Endothelial cell (in vitro differentiated cells): ENCODE measurements around the gene MYO7B. TPM values are rescaled to one million over a fixed set of nuclear protein-coding genes. Genes with fewer than 3 reads are reported as not detected.
A peak's percentile ranks its signal among the peaks of the same experiment; 100 is the strongest.

ENCODE experiments used
- DNase-seq: peaks from one replicate; pipeline ENCODE4 v3.0.0; 2021; ENCODE audit warnings: low spot score
- H3K27ac Mint-ChIP-seq: one replicate; pipeline ENCODE4 v1.8.0; 2021; ENCODE audit warnings: mixed read lengths, inconsistent platforms; ENCODE audit not compliant: unreplicated experiment
- H3K27me3 Mint-ChIP-seq: one replicate; pipeline ENCODE4 v1.8.0; 2021; ENCODE audit warnings: mild to moderate bottlenecking, moderate library complexity, mixed read lengths, inconsistent platforms; ENCODE audit not compliant: unreplicated experiment
- H3K36me3 Mint-ChIP-seq: one replicate; pipeline ENCODE4 v1.8.0; 2021; ENCODE audit warnings: mild to moderate bottlenecking, low read depth, mixed read lengths, inconsistent platforms; ENCODE audit not compliant: unreplicated experiment
- H3K4me1 Mint-ChIP-seq: one replicate; pipeline ENCODE4 v1.8.0; 2021; ENCODE audit warnings: mild to moderate bottlenecking, mixed read lengths, inconsistent platforms; ENCODE audit not compliant: unreplicated experiment
- H3K4me3 Mint-ChIP-seq: one replicate; pipeline ENCODE4 v1.8.0; 2021; ENCODE audit warnings: mild to moderate bottlenecking, mixed read lengths, inconsistent platforms; ENCODE audit not compliant: unreplicated experiment
- H3K9me3 Mint-ChIP-seq: one replicate; pipeline ENCODE4 v1.8.0; 2021; ENCODE audit warnings: mixed read lengths, inconsistent platforms; ENCODE audit not compliant: unreplicated experiment
- CTCF ChIP-seq: fragments of 200-600 bp; sonication (generic); IDR thresholded peaks from one replicate; pipeline ENCODE4 v1.5.0; 2021; ENCODE audit warnings: antibody characterized with exemption; ENCODE audit not compliant: unreplicated experiment
- total RNA-seq: library from RNA; stranded (reverse); fragmentation: NEBNext Ultra II Directional; extraction: Animal tissue kit (Norgen Biotek cat#: 25700); gene quantifications from one replicate; pipeline ENCODE4 v1.2.1, GENCODE V29; 2021; ENCODE audit not compliant: unreplicated experiment

Gene MYO7B
- total RNA-seq, 1 donor from 2014 or later: 0.90 TPM

- Mint-ChIP-seq H3K27me3 (peaks cover 12% of the 10 kb centered on the region), H3K9me3 (no peaks in the 10 kb centered on the region), H3K4me3 (no peak overlapping the region), H3K36me3 (peaks cover 9% of the 10 kb centered on the region), H3K4me1 (peaks cover 8% of the 10 kb centered on the region), H3K27ac (no peak overlapping the region)
- TF ChIP-seq CTCF: no peak
- no peak for DNase-seq
Observed at GRCh38 chr2:127644066-127645025, 108.9 kb downstream of the MYO7B start.

GRCh38 chr2:127645026-127645394, 109.5 kb downstream of the MYO7B start:
- Mint-ChIP-seq H3K4me1 (peaks cover 12% of the 10 kb centered on the region), H3K27me3 (peaks cover 12% of the 10 kb centered on the region), H3K27ac (peak overlapping the region; percentile 61), H3K36me3 (peaks cover 9% of the 10 kb centered on the region), H3K9me3 (no peaks in the 10 kb centered on the region), H3K4me3 (no peak overlapping the region)
- TF ChIP-seq CTCF: no peak
- DNase-seq: no peak

GRCh38 chr2:127645395-127646291, 110.2 kb downstream of the MYO7B start, which contains the start of gene GPR17:
Gene GPR17 (plus strand): TSS chr2:127646153. CDS start chr2:127650736, 4,583 bp downstream.
- Mint-ChIP-seq H3K4me3 (no peak within 1 kb of the TSS), H3K9me3 (no peaks in the 10 kb centered on the region), H3K27me3 (peaks cover 12% of the 10 kb centered on the region), H3K4me1 (peaks cover 12% of the 10 kb centered on the region), H3K27ac (peak within 1 kb of the TSS; percentile 61), H3K36me3 (peaks cover 9% of the 10 kb centered on the region)
- no peak for TF ChIP-seq CTCF
- DNase-seq: no peak

GRCh38 chr2:127646487-127647241, 111.2 kb downstream of the MYO7B start:
- H3K4me3 Mint-ChIP-seq: no peak overlapping the region
- no peak for DNase-seq
- TF ChIP-seq CTCF: no peak
- H3K4me1 Mint-ChIP-seq: peaks cover 12% of the 10 kb centered on the region
- H3K27ac Mint-ChIP-seq: no peak overlapping the region
- H3K36me3 Mint-ChIP-seq: peaks cover 9% of the 10 kb centered on the region
- H3K9me3 Mint-ChIP-seq: no peaks in the 10 kb centered on the region
- peaks cover 14% of the 10 kb centered on the region for H3K27me3 Mint-ChIP-seq
